RPMI8226 (cell line): ENCODE measurements around the gene LHX8.
A peak's percentile ranks its signal among the peaks of the same experiment; 100 is the strongest.
"Not testable (repeated sequence)": the region's sequence is repeated elsewhere in the genome, so short reads cannot be mapped to it uniquely, and the experiment has no call there.

Experiments
- DNase-seq: peaks from one replicate; pipeline ENCODE4 v3.0.0-alpha.2; 2015

Gene LHX8

DNA sequence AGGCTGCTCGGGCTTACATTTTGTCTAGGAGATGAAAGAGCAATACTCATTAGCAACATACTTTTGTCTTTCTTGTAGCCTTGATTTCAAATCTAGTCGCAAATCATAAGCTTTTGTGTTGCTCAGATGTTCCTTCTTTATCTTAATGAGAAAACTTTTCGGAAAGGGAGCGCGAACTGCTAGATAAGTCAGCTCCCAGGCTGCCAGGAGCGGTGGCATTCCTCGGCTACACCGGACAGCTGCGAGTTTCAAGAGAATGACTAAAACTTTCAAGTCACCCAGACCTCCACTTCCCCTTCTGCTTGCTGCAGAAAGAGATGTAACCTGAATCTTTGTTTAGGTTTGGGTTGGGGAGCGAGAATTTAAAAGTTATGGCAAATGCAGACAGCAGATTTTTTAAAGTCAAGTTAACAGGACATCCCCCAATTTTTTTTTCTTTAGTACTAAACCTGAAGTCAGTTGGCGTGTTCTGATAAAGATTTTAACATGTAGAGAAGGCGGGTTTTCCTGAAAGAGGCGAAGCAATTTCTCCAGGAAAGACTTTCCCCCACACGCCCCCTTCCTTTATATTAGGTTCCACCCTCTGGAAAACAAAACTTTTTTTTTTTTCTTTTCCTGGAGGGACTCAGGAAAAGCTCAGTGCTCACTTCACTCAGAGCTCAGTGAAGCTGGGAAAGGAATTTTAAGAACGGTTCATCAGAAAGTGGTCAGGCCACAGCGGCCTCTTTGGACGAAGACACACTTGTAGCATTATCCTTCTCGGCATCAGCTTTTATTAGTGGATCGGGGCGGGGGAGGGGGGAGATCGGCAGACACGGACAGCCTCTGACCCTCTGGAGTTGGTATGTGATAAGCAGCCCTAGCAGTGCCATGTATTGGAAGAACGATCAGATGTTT lies at the start of gene LHX8:
TSS of gene LHX8 (plus strand) at position 639 of the 897 bp plus-strand sequence. CDS start 2,227 bp downstream, outside the sequence.
- peak; percentile 51 for DNase-seq

DNA sequence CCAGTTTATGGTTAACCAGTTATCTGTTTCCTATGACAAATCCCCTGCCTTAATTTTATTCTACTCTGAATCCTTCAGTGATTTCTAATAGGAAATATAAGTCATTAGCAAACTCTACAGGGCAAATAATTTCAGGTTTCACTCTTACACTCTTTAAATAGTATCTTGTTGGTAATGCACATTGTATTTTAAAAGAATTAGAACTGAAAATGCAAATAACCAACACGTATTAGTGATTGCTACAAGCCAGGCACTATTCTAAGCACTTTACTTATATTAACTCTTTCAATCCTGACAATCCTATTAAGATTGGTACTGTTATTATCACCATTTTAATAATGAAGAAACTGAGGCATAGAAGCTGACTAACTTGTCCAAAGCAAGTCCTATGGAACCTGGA lies 48.3 kb upstream of the LHX8 start:
- DNase-seq, result no peak

DNA sequence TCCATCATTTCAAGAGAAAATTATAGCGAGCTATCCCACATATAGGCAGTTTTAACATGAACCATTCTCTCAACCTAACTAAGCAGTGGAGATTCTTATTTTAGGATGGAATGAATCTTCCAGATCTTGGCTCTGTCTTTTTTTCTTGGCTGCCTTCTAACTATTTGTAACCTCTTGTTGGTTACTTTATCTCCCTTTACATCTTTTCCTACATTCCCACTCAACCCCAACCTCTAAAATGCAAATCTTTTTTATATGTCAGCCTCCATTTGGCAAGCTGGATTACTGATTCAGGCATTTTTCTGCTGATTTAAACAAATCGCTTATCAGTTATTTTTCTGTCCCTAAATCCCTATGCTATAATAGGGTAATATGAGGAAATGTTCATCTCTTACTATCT lies 46.9 kb upstream of the LHX8 start:
- DNase-seq, result no peak

DNA sequence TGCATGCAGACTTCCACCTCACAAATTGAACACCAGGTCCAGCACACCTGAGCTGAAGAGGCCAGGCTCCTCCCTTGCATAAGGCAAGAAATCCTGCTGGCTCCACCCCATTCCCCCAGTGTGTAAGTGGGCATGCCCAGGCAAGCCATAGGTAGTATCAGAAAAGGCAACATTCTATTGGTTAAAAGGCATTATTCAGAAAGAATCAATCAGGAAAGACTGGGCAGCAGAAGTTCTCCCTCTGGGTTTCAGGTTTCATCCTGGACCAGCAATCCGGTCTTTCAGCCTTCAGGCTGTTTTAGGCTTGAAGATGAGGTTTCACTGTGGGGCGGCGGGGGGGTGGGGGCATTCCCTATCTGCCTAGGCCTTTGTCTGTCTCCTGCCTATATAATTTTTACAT lies 42.0 kb upstream of the LHX8 start:
- DNase-seq, result no peak

DNA sequence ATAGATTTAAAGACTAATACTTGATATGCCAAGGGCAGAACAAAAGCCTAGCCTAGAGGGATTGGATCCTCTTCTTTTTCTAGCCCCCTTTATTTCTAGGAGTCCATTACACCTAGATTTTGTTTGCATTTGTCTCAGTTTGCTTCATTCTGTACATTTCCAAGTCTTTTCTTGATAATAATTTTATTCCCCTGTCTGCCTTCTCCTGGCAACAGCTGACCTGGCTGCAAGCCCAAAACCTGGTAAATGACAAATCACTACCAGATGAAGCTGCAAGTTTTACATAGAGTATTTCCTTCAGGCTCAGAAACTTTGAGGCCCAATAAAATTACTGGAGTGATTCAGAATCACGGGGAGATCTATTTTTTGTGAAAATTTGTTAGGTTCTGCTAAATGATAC lies 36.5 kb upstream of the LHX8 start:
- peak; percentile 15 for DNase-seq

DNA sequence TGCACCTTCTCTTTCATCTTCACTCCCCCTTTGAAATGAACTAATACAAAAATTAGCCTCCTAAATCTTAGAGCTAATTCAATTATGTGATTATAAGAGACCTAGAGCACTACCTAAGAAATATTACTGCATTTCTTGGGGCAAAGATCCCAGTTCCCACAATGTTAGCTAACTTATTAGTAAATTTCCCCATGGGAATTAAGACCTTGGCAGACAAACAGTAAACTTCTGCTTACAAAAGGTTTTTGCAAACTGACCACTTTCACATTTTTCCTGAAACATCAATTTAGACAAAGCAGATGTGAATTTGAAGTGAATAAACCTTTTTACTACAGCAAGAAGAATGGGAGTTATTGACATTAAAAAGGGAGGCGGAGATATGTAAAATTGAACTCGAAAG lies 34.6 kb upstream of the LHX8 start:
- DNase-seq, result no peak

DNA sequence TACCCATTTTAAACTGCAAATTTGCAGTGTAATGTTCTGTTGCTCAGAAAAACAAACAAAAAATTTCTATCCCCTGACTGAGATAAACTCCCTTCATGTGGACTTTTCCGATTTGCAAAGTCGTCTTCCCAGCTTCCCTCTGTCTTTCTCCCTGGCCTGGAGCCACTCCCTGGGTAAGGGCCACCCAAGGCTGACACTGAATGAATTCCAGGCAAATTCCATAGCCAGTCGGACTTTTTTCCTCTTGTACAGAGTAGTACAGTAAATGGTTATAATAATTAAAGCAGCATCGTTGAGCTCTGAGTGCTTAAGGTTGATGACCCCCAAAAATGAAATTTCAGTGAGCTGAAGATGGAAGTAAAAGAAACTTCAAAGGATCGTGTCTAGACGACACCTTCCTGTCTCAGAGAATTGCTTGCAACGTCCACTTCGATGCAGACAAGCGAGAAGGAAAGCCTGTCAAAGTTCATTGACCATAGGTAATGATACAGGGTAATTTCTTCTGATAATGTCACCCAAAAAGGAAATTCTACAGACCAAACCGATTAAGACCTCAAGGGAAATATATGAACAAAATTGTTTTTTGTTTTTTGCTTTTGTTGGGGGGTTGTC lies 33.6 kb upstream of the LHX8 start:
- no peak for DNase-seq

DNA sequence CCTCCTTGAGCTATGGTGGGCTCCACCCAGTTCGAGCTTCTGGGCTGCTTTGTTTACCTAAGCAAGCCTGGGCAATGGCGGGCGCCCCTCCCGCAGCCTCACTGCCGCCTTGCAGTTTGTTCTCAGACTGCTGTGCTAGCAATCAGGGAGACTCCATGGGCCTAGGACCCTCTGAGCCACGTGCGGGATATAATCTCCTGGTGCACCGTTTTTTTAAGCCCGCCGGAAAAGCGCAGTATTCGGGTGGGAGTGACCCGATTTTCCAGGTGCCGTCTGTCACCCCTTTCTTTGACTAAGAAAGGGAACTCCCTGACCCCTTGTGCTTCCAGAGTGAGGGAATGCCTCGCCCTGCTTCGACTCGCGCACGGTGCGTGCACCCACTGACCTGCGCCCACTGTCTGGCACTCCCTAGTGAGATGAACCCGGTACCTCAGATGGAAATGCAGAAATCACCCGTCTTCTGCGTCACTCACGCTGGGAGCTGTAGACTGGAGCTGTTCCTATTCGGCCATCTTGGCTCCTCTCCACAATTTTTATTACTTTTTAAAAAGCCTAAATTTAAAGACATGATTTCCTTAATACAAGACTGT lies 21.7 kb upstream of the LHX8 start:
- not testable (repeated sequence) for DNase-seq

DNA sequence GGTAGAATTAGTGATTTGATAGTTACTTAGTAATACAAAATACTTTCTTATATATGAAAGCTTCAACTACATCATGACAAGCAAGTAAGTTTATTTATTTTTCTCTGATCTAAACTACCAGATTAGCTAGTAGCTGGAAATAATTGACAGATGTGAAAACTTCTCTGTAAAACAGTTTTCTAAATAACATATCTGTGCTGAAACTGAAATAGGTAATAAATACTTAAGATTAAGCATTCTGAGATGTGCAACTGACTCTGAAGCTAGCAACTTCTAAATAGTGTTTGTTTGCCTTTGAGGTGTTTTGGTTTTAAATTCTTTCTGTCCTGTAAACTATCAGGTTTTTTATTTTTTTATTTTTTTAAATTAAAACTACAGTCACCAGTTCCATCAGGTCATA lies 18.5 kb upstream of the LHX8 start:
- no peak for DNase-seq

DNA sequence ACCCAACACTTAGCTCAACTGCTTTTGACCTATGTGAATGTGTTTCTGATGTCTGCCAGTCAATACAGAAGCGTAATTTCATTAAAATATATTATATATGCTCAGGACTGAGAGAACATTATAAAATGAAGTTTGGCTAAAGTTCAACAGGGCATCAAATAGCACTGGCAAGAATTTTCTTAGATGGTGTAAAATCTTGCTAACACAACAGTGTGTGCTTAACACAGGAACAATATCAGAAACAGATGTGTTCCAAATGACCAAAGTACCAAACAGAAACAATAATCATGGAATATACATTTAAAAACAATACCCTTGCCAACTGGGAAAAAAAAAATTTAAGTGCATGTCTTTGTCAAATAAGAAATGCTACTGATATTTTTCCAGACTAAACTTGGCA lies 10.4 kb upstream of the LHX8 start:
- no peak for DNase-seq

DNA sequence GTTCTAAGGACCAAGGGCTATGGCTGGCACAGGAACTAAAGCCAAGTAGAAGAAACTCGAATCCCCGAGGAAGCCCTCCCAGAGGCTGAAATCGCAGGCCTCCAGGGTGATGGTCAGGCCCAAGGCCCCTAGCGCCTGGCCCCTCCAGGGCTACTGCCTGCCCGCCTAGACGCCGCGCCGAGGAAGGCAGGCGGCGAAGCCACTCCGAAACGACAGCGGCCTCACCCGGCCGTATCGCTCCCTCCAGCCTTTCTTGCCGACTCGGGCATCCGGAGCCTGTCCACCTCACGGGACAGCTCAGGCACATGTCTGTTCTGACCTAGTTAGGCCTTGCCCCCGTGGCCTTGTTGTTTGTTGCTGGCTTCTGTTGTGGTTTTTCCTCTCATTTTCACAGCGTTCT lies 9.7 kb upstream of the LHX8 start:
- no peak for DNase-seq

DNA sequence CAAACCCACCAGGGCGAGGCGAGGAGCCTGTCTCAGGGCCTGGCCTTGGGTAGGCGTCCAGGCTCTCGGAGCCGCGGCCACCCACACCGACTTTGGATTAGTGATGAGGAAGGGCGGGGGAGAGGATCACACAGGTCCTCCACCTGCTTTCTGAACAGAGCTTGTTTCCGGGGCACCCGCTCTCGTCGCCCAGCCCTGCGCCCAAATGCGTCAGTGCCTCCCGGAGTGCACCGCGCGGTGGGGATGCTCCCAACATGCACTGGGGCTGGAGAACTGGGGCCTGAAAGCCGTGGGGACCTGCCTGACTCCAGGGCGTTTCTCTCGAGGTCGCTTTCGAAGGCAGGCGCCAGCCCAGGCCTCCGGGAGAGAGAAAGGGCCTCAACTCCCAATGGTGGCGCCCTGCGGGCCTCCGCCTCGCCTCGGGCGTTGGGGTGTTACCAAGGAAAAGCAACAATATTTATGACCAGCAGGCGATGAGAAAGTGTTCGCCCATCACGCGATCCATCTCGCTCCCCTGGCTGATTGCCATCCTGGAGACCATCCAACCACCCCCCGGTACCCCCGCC lies 8.9 kb upstream of the LHX8 start:
- no peak for DNase-seq

DNA sequence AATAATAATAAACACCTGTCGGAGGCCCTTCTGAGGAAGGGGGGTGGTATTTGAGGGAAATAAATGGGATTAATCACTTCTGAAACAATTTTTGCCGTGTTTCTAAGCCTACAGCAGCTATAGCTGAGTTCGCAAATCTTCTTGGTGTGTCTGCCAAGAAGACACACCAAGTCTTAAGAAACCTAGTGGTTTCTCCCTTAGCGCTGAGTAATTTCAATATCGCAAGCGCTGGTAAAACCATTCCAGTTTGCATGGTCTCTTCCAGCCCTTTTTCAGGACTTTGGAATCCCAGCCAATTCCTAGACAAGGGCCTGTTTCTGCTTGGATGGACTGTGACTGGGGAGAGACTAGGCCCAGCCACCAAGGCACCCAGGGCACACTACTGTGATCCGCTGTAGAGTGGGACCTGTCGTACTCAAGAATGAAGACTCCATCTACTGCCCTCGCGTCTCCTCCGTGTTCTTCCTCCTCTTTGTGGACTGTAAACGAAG lies 7.5 kb upstream of the LHX8 start:
- no peak for DNase-seq

DNA sequence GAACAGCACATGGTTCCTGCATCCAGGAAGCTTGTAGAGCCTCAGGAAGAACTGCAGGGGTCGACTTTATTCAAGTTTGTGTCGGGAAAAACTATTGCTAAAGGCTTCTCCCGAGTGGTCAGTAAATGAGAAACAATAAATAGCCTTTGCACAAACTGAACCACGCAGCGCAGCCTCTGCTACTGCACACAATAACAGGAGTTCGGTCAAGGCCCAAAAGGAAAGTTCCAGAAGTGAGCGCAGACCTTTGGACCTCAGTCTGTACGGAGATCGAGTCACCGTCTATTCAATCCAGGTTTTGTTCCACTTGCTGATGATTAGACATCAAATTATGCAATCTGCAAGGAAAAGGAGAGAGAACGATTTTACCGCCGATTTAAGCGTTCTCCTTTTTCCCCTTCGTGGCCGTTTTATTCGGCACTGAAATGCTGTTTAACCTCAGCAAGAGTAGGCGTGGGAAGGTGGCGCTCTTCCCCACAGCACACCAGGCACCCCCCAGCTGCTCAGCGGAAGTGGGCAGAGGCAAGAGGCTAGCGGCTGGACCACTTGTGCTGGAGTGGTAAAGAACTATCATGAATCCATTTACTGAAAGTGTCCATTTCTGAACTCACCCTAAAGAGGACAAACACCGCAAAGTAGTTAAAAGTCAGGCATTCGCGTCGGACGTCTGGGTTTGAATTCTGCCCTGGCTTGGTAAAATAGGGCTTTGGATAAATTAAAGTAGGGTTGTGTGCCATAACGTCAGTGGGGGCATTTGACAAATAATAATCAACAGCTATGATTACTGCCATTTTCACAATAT lies 6.1 kb upstream of the LHX8 start:
- no peak for DNase-seq

DNA sequence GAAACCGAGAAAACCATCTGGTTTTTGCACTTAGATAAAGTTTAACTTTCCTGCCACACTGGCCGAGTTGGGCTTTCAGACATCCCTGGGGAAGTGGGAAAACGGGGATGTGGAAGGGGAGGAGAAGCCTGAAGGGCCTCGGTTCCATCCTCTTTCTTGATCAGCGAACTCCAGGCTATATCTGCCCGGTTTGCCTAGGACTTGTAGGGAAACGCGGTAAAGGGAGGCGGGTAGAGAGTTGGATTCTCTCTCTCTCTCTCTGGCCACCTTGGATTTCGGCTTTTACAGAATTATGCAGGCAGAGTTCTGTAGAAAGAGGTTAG lies 4.6 kb upstream of the LHX8 start:
- no peak for DNase-seq

DNA sequence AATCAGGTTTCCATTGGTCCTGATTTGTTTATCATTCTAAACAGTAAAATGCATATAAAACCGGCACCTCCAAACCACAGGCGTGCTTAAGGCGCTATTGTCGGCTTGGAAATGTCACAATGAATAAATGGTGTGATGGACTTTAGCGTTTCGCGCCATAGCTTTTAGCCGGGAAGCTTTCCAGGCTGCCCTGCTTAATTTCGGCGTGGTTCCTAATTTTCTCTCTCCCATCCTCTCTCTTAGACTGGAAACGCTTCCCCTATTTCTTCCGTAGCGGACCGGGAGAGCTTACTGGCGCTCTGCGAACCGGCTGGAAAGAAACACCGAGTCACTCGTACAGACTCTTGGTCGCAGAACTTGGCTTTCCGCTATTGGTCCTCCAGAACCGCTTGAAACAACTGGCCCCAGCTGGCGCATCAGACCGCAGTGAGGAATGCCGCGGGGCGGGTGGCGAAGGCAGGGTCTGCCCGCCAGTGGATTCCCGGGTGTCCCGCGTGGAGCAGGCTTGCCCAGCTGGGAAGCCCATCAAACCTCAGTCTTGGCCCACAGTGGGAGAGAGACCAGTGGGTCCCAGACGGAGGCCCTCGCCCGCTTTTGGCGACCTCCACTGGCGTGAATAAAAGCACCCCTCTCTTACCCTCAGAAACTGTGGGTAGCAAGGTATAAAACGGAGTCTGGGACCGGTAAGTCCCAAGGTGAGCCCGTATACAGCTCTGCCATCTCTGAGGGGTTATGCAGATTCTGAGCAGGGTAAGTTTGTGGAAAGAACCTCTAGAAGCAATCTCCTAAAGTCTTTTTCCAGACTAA lies 4.0 kb upstream of the LHX8 start:
- no peak for DNase-seq

DNA sequence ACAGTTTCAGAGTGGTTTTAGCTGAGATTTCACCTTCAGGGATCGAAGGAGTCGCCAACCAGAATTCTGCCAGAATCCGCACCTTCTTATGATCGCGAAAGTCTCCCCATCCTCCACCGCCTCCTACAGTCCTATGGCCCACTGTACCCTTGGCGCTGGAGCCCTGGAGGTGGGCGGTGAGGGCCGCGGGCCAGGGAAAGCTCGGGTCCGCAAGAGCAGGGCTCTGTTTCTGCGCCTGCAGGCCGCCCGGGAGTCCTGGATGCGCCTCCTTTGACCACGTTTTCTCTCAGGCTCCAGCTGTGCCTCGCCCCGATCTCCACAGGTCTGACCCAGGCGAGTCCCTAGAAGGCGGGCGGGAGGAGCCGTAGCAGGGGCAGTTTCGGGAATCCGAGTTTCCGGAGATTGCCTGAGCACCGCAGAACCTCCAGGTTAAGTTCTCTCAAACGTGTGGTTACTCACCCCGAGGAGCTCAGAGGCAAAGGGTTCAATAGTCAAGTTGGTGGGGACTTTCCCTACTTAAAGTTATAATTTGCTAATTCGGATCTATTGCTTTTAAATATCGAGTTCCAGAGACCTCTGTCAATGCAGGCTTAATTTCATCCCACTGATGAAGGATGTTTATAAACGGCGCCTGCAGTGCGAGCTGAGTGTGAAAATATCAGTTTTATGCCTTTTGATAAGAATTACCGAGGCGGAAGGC lies 3.2 kb upstream of the LHX8 start:
- no peak for DNase-seq

DNA sequence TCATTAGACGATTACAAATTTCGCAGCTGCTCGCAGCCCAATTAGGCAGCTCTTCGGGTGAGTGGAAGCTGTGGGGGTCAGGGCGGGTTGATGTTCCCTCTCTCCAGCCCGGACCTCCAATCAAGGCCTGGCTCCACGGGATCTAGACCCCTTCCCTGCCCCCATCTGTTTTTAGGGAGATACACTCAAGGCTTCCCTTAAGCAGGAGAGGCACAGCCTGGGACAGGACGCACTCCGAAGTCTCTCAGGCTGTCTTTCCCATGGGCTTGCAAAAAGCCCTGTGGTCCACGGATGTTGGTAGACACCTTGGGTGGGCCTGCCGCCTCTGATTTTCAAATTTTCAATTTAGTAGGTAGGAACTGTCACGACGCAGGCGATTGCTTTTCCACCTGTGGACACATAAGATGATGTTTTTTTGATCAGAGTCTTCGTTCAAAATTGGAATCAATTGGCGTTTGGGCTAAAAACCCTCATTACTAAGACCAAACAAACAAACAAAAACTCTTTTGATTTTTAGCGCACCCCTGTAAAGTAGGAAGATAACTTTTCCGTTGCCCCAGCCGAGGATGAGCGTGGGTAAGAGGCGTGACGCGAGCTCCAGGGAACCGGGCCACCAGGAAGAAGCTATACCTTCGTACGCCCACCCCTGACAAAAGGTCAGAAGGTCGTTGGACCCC lies 2.5 kb upstream of the LHX8 start:
- DNase-seq, result no peak

DNA sequence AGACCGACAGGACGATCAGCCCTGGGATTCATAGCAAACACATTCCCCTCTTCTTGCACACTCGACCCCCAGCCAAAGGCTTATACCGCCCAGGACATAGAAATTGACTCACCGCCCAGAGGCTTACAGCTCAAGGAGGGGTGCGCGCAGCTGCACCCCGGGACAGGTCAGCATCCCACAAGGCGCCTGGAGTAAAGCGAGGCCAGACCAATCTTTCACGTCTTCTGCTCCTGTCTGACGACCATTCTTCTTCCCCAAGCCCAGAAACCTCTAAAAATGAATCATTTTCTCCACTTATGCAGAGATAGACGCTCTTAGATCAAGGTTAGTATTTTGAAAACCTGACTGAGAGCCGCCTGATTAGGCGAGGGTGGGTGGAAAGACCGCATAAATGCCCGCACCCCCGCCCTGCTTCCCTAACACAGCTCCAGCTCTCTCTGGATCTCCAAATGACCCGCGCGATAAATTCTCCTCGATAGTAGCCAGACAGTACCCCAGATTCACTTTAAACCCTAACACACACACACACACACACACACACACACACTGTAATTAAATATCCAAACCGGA lies 1.9 kb upstream of the LHX8 start:
- no peak for DNase-seq

DNA sequence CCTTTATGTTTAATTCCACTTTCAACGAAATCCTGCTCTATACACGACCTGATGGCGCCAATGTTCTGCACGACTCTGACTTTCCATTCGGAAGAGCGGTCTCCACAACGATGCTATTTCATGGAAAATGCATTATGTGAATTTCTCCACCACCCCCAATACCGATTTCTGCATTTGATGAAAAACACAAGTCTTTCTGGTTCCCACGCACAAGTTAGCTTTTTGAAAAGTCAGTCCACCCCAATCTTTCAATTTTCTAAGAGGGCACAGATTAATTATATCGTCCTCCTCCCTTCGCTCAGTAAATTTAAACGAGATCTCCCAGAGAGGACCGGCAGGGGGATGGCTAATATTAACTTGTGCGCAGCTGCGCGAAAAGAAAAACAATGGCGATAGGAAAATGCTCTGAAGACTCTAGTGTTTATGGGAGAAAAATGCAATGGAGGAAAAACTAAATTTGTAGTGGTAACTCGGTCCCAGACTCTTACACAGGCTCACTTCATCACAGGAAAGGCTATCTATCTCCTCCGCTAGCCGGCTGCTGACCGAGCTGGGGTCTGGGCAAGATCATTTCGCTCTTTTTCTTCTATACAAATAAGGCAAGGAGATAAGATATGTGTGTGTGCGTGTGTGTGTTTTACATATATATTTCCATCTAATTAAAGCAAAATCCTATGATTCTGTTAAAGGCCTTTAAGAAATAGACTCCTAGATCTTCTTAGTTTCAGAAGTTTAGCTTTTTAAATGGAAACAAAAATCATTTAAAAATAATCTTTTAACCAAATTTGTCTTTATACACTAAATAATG lies 1.2 kb upstream of the LHX8 start:
- no peak for DNase-seq
